ENCODE results near the gene HPS3. TPM values are rescaled to one million over a fixed set of nuclear protein-coding genes. Genes with fewer than 3 reads are reported as not detected.
"Not testable (repeated sequence)": the region's sequence is repeated elsewhere in the genome, so short reads cannot be mapped to it uniquely, and the experiment has no call there.

HPS3 gene
- total RNA-seq = 10 to 100 TPM; 14.0 to 17.5 TPM

GRCh38 chr3:149129326-149130205 is at the start of gene HPS3:
TSS of gene HPS3 (plus strand) at chr3:149129638. CDS start at chr3:149129724, 86 bp downstream.
- H3K27ac Mint-ChIP-seq = peak within 1 kb of the TSS; percentile 71
- DNase-seq = peak; percentile 86
- H3K27me3 Mint-ChIP-seq = no peaks in the 10 kb centered on the region
- peaks cover 2% of the 10 kb centered on the region for H3K36me3 Mint-ChIP-seq
- H3K4me1 Mint-ChIP-seq = peaks cover 38% of the 10 kb centered on the region
- peak within 1 kb of the TSS; percentile 86 for H3K4me3 Mint-ChIP-seq
- no peaks in the 10 kb centered on the region for H3K9me3 Mint-ChIP-seq

GRCh38 chr3:149080011-149080698 is 49.3 kb upstream of the HPS3 start:
- H3K9me3 Mint-ChIP-seq = no peaks in the 10 kb centered on the region
- H3K27ac Mint-ChIP-seq = no peak overlapping the region
- H3K36me3 Mint-ChIP-seq = peaks cover 12% of the 10 kb centered on the region
- no peak for DNase-seq
- no peak overlapping the region for H3K4me3 Mint-ChIP-seq
- H3K4me1 Mint-ChIP-seq = peaks cover 20% of the 10 kb centered on the region
- no peaks in the 10 kb centered on the region for H3K27me3 Mint-ChIP-seq

- Mint-ChIP-seq H3K27ac (no peak overlapping the region), H3K36me3 (peaks cover 12% of the 10 kb centered on the region), H3K27me3 (no peaks in the 10 kb centered on the region), H3K4me1 (peaks cover 22% of the 10 kb centered on the region), H3K4me3 (no peak overlapping the region), H3K9me3 (no peaks in the 10 kb centered on the region)
- no peak for DNase-seq
Measured at GRCh38 chr3:149080699-149081091, 48.7 kb upstream of the HPS3 start.

GRCh38 chr3:149081772-149082171 is 47.7 kb upstream of the HPS3 start:
- H3K27ac Mint-ChIP-seq = no peak overlapping the region

GRCh38 chr3:149085828-149086231 is 43.6 kb upstream of the HPS3 start:
- Mint-ChIP-seq H3K27ac (peak overlapping the region; percentile 82), H3K4me1 (peaks cover 18% of the 10 kb centered on the region), H3K4me3 (peak overlapping the region; percentile 93), H3K9me3 (peaks cover 2% of the 10 kb centered on the region), H3K36me3 (peaks cover 12% of the 10 kb centered on the region), H3K27me3 (no peaks in the 10 kb centered on the region)
- no peak for DNase-seq

More at GRCh38 chr3:149081772-149082171, 47.7 kb upstream of the HPS3 start:
- no peak overlapping the region for H3K4me3 Mint-ChIP-seq
- H3K36me3 Mint-ChIP-seq = peaks cover 15% of the 10 kb centered on the region
- peaks cover 24% of the 10 kb centered on the region for H3K4me1 Mint-ChIP-seq
- no peak for DNase-seq
- peaks cover 2% of the 10 kb centered on the region for H3K9me3 Mint-ChIP-seq
- no peaks in the 10 kb centered on the region for H3K27me3 Mint-ChIP-seq

- Mint-ChIP-seq H3K9me3 (peaks cover 2% of the 10 kb centered on the region), H3K4me1 (peaks cover 16% of the 10 kb centered on the region), H3K27ac (peak within 1 kb of the TSS; percentile 82), H3K36me3 (peaks cover 12% of the 10 kb centered on the region), H3K27me3 (no peaks in the 10 kb centered on the region), H3K4me3 (peak within 1 kb of the TSS; percentile 93)
- peak; percentile 91 for DNase-seq
Measured at GRCh38 chr3:149086232-149086988, 43.0 kb upstream of the HPS3 start, which contains the start of gene HLTF. TSS of gene HLTF (minus strand) at chr3:149086533. CDS start at chr3:149086336, 197 bp downstream.

- Mint-ChIP-seq H3K9me3 (peaks cover 2% of the 10 kb centered on the region), H3K36me3 (peaks cover 11% of the 10 kb centered on the region), H3K4me3 (no peak overlapping the region), H3K27ac (no peak overlapping the region), H3K4me1 (peaks cover 16% of the 10 kb centered on the region), H3K27me3 (no peaks in the 10 kb centered on the region)
- DNase-seq = no peak
Measured at GRCh38 chr3:149087208-149087607, 42.2 kb upstream of the HPS3 start.

- Mint-ChIP-seq H3K36me3 (peaks cover 6% of the 10 kb centered on the region), H3K4me1 (peaks cover 11% of the 10 kb centered on the region), H3K27me3 (no peaks in the 10 kb centered on the region), H3K9me3 (peaks cover 2% of the 10 kb centered on the region), H3K4me3 (no peak overlapping the region), H3K27ac (no peak overlapping the region)
- no peak for DNase-seq
Measured at GRCh38 chr3:149089395-149089794, 40.0 kb upstream of the HPS3 start.

GRCh38 chr3:149090461-149090860 is 39.0 kb upstream of the HPS3 start:
- peaks cover 2% of the 10 kb centered on the region for H3K9me3 Mint-ChIP-seq
- no peak for DNase-seq
- no peak overlapping the region for H3K27ac Mint-ChIP-seq
- no peak overlapping the region for H3K4me3 Mint-ChIP-seq
- H3K36me3 Mint-ChIP-seq = peaks cover 4% of the 10 kb centered on the region
- H3K4me1 Mint-ChIP-seq = peaks cover 7% of the 10 kb centered on the region
- H3K27me3 Mint-ChIP-seq = no peaks in the 10 kb centered on the region

GRCh38 chr3:149090907-149091306 is 38.5 kb upstream of the HPS3 start:
- H3K27me3 Mint-ChIP-seq = no peaks in the 10 kb centered on the region
- peaks cover 4% of the 10 kb centered on the region for H3K36me3 Mint-ChIP-seq
- no peak overlapping the region for H3K4me3 Mint-ChIP-seq
- peaks cover 5% of the 10 kb centered on the region for H3K4me1 Mint-ChIP-seq
- no peak overlapping the region for H3K27ac Mint-ChIP-seq
- DNase-seq = no peak
- H3K9me3 Mint-ChIP-seq = peaks cover 2% of the 10 kb centered on the region

- H3K9me3 Mint-ChIP-seq = no peaks in the 10 kb centered on the region
- peaks cover 2% of the 10 kb centered on the region for H3K4me1 Mint-ChIP-seq
- H3K27me3 Mint-ChIP-seq = no peaks in the 10 kb centered on the region
- DNase-seq = no peak
- no peaks in the 10 kb centered on the region for H3K36me3 Mint-ChIP-seq
- no peak overlapping the region for H3K27ac Mint-ChIP-seq
- H3K4me3 Mint-ChIP-seq = no peak overlapping the region
Measured at GRCh38 chr3:149091983-149092382, 37.5 kb upstream of the HPS3 start.

- H3K27ac Mint-ChIP-seq = no peak overlapping the region
- H3K36me3 Mint-ChIP-seq = no peaks in the 10 kb centered on the region
- DNase-seq = no peak
- H3K27me3 Mint-ChIP-seq = peaks cover 4% of the 10 kb centered on the region
- no peaks in the 10 kb centered on the region for H3K4me1 Mint-ChIP-seq
- no peak overlapping the region for H3K4me3 Mint-ChIP-seq
- no peaks in the 10 kb centered on the region for H3K9me3 Mint-ChIP-seq
Measured at GRCh38 chr3:149095487-149095886, 34.0 kb upstream of the HPS3 start.

- not testable (repeated sequence) for H3K4me3 Mint-ChIP-seq, DNase-seq, H3K9me3 Mint-ChIP-seq, H3K27me3 Mint-ChIP-seq, H3K36me3 Mint-ChIP-seq, H3K27ac Mint-ChIP-seq, H3K4me1 Mint-ChIP-seq
Measured at GRCh38 chr3:149097987-149098386, 31.5 kb upstream of the HPS3 start.

- Mint-ChIP-seq H3K4me3 (no peak overlapping the region), H3K36me3 (no peaks in the 10 kb centered on the region), H3K27ac (no peak overlapping the region), H3K9me3 (peaks cover 5% of the 10 kb centered on the region), H3K27me3 (peaks cover 4% of the 10 kb centered on the region), H3K4me1 (no peaks in the 10 kb centered on the region)
- no peak for DNase-seq
Measured at GRCh38 chr3:149101154-149101553, 28.3 kb upstream of the HPS3 start.

GRCh38 chr3:149101641-149102040 is 27.8 kb upstream of the HPS3 start:
- no peak overlapping the region for H3K27ac Mint-ChIP-seq

More at GRCh38 chr3:149101641-149102040, 27.8 kb upstream of the HPS3 start:
- Mint-ChIP-seq H3K4me3 (no peak overlapping the region), H3K27me3 (peaks cover 4% of the 10 kb centered on the region), H3K9me3 (peaks cover 10% of the 10 kb centered on the region), H3K4me1 (no peaks in the 10 kb centered on the region), H3K36me3 (no peaks in the 10 kb centered on the region)
- no peak for DNase-seq
